NCI-H345 treated with DMSO at 0.1 percent for 48 hours (cell line): Measurements from ENCODE around the gene LMAN2.
"Not testable (repeated sequence)": the region's sequence is repeated elsewhere in the genome, so short reads cannot be mapped to it uniquely, and the experiment has no call there.

Experiments used
- DNase-seq: peaks from one replicate; lab custom pipeline; 2025; ENCODE audit not compliant: unreplicated experiment; lab: John Stamatoyannopoulos, UW

LMAN2 gene

DNA sequence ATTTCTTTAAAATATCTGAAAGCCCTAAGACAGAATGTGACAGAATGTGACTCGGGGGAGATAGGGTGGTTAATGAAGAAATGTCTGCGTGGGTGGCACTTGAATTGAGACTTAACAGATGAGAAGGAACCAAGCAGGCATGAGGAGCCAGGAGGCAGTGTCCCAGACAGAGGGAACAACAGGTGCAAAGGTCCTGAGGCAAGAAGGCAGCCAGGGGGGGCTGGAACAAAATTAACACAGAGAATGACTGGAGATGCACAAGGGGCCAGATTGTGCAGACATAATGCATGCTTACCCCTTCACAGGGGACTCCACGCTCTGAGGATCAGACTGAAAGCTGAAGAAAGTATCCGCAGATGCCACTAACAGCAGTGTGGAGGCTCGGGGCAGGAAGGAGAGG is 1.7 kb downstream of the LMAN2 start:
- DNase-seq: no peak

DNA sequence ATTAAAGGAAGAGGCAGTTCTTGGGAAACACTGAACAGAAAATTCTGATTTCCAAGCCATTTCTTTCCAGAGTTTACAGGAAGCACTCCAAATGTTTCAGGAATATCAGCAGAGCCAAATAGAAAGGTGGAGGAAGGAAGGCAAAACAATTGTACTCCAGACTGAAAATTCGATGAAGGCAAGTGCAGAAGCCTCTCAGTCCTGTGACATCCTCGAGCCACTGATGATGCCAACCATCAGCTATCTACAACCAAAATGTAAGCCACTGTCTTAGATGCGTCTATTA is 2.2 kb downstream of the LMAN2 start:
- no peak for DNase-seq

DNA sequence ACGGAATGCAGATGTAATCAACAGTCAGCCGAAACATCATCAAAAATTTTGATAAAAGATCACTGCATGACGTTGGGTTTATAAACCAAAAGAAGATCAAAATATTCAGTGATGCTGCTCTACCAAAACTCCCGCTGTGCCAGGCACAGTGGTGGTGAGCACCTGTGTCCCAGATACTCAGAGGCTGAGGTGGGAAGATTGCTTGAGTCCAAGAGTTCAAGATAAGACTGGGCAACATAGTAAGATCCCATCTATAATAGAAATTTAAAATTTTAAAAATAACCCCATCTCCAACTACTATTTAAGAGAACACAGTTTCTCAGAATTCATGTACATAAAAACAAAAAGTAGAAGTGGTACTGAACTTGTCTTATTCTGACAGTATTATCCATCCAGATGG is 3.8 kb downstream of the LMAN2 start:
- DNase-seq: no peak

DNA sequence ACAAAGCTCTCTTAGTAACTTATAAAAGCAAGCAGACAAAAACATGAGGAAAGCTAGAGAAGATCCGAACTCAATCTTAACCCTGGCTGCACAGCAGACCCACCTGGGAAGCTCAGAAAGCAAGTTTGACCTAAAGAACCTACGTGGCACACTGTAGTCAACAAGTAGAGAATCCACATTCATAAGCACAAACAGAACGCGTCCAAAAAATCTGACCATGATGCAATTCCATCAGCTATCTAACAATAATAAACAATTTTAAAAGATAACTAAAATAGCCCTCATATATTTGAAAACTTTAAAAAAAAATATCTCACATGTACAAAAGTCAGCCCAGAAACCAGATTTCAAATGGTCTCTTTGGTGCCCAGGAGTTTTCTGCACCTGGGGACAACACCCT is 4.6 kb downstream of the LMAN2 start:
- DNase-seq: no peak

DNA sequence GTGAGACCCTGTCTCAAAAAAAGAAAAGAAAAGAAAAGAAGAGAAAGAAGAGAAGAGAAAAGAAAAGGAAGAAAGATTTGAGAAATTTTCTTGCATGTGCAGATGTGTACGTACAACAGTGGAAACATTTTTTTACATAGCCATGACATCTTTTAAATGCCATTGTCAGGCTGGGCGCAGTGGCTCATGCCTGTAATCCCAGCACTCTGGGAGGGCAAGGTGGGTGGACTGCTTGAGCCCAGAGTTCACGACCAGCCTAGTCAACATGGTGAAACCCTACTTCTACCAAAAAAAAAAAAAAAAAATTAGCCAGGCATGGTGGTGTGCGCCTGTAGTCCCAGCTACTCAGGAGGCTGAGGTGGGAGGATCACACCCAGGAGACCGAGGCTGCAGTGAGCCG is 6.6 kb downstream of the LMAN2 start:
- no peak for DNase-seq

DNA sequence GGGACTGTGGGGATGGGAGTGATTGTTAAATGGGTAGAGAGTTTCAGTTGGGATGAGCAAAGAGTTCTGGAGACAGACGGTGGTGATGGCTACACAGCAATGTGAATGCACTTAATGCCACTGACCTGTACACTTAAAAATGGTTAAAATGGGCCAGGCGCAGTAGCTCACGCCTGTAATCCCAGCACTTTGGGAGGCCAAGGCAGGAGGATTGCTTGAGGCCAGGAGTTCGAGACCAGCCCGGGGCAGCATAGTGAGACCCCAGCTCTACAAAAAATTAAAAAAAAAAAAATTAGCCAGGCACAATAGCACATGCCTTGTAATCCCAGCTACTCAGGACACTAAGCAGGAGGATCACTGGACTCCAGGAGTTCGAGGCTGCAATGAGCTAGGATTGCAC is 7.7 kb downstream of the LMAN2 start:
- DNase-seq: no peak

DNA sequence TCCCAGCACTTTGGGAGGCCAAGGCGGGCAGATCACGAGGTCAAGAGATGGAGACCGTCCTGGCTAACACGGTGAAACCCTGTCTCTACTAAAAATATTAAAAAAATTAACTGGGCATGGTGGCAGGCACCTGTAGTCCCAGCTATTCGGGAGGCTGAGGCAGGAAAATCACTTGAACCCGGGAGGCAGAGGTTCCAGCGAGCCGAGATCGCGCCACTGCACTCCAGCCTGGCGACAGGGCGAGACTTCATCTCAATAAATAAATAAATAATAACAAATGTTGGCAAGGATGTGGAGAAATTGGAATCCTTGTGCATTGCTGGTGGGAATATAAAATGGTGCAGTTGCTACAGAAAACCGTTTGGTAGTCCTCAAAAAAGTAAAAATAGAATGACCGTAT is 8.5 kb downstream of the LMAN2 start:
- not testable (repeated sequence) for DNase-seq

DNA sequence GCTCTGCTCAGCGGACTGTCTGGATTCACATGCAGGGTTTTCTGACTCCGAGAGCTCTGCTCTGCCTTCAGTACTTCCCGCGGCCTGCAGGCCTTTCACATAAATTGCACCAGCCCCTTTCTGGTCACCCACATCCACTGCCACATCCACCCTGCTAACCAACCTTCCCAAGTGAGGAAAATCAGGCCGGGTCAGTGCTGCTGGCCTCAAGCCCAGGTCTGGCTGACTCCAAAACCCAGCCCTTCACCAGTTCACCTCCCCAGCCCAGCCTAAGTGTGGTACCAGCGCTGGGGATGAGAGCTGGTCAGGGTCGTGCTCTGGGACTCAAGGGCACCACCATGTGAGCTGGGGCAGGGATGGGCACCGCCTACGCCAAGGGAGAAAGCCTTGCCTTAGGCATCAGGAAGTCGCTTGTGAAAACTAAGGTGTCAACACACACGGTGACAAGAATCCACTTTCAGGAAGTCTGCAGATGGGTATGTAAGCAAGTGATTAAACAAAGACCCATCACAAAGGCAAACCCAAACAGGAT is 12.3 kb downstream of the LMAN2 start:
- no peak for DNase-seq

DNA sequence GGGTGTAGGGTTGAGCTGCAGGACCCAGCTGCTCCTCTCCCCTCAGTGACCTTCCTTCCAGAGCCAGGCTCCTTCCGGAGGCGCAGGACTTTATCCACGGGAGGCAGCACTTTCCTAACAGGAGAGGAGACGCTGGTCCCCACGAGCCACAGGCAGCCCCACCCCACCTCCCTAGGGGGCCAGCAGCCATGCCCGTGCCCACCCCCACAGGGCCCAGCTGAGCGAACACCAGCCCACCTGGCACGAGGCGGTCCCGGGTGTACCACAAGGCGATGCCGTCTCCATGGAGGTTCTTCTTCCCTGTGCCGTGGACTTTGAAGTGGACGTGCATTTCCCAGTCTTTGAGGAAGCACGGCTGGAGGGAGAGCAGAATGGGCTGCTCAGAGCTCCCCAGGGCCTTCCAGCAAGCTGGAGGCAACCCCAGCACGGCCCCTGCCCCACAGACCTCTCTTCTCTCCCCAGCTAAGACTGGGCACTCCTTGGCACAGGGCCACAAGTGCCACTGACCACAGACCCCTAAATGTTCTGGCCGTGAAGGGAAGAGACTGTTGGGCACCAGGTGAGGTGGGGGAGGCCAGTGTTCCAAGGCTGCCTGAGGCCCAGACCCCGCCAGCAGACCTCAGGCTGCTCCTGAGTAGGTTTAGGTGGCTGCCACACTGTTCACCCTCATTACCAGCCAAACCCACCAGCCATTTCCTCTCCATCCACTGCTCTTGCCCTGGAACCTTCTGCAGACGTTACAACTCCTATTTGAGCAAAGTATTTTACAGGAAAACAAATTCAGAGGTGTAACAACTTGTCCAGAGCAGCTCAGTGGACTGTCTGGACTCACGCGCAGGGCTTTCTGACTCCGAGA is 13.0 kb downstream of the LMAN2 start:
- DNase-seq: no peak

DNA sequence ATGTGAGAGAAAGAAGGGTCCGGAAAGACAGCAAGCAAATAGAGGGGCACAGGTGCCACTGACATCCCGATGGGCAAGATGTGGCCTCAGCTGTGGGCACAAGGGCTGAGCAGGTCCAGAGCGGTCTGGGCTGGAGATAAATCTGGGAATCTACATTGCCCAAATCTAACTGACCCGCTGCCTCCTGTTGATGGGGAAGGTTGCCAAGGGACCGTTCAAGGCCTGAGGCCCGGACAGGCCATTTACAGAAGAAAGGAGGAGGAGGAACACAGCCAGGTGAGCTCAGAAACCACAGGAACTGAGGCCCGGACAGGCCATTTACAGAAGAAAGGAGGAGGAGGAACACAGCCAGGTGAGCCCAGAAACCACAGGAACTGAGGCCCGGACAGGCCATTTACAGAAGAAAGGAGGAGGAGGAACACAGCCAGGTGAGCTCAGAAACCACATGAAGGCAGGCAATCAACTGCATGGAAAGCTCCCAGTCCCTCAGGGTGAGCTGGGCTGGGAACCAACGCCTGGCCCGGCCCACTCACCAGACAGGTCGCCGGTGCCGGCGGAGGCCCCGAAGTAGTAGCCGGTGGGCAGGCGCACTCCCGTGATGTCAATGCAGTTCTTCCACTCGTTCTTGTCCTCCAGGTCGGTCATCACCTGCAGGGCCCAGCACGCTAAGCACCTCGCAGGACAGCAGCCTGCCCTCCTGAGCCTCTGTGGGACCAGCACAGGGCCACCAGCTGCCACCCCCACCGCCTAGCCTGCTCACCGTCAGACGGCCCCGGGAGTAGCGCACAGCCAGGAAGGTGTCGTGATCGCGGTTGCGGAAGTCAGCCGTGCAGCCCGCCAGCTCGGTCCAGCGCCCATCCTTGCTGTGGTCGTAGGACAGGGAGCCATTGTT is 14.6 kb downstream of the LMAN2 start:
- no peak for DNase-seq

DNA sequence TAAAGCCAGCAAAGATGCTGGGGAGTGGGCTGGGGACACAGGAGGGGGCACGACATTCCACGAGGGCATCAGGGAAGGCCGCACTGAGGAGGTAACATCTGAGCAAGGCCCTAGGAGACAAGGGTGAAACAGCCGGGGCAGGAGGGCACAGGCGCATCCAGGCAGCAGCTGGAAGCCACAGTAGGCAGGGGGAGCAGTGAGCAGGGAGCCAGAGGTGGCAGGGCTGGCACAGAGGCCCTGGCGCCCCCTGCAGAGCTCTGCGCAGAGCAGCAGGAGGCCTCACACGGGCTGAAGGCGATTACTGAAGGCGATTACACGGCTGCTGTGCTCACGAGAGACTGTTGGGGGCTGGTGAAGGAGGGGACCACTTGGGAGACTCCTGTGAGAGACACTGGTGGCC is 15.4 kb downstream of the LMAN2 start:
- DNase-seq: no peak

DNA sequence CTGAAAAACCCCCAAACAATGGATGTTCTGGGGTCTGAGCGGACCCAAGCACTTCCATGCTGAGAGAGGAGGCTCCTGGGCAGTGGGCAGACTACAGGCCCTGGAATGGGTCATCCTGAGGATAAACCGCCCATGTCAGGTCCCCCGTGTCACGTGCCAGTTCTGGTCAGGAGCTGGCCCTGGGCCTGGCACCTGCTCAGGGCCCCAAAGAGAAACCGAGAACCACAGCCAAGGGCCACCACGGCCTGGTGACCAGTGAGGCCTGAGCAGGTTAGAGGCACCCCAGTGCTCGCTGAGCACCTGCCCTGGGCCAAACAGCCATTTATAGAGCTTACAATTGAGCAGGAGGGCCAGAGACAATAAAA is 15.8 kb downstream of the LMAN2 start:
- DNase-seq: no peak

DNA sequence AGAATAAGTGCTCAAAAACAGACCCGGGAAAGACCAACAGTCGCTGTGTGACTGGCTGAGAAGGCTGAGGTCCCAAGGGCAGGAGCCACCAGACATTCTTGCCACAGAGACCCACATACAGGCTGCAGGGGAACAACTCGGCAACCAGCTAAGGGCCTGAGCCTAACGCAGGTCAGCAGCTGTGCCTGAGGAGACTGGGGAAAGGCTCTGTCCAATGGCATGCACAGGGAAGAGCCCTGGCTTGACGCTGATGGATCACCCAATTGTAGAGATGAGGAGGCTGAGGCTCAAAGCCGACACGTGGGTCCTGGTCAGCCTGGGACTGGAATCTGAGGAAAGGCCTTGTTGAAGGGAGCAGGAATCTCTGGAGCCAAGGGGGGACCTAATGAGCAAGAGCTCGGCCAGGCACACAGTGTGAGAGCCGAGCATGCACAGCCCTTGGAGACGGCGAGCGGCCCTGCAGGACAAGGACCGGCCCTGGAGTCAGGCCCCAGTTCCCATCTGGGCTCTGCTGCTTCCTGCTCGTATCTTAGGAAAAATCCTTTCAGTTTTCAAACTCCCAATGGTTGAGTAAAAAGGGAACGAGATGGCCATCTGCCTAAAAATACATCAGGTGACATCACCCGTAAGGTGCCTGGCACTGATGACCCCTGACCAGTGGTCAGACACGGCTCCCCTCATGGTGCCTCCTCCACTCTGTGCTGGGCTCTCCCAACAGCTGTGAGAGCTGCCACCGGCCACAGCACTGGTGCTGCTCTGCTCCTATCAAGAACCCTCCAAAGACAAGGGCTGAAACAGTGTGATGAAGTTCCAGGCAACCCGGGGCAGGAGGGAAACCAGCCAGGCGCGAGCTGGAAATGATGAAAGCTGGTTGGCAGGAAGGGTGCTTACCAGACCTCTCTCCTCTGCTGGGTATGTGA is 16.4 kb downstream of the LMAN2 start:
- no peak for DNase-seq

DNA sequence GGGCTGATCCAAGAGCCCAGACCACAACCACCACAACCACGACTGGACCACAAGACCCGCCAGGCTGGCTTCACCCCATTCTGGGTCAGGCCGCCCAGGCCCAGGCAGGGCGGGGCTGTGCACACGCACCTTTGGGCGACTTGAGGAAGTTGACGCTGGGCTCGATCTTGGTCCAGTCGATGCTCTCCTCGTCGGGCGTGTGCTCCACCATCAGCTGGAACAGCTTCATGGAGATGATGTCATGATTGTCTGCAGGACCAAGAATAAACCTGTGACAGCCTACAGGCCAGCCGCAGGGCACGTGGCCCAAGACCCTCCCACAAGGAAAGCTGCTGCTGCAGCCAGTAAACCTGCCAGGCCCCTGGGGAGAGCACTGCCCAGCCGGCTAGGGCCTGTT is 17.3 kb downstream of the LMAN2 start:
- DNase-seq: no peak

DNA sequence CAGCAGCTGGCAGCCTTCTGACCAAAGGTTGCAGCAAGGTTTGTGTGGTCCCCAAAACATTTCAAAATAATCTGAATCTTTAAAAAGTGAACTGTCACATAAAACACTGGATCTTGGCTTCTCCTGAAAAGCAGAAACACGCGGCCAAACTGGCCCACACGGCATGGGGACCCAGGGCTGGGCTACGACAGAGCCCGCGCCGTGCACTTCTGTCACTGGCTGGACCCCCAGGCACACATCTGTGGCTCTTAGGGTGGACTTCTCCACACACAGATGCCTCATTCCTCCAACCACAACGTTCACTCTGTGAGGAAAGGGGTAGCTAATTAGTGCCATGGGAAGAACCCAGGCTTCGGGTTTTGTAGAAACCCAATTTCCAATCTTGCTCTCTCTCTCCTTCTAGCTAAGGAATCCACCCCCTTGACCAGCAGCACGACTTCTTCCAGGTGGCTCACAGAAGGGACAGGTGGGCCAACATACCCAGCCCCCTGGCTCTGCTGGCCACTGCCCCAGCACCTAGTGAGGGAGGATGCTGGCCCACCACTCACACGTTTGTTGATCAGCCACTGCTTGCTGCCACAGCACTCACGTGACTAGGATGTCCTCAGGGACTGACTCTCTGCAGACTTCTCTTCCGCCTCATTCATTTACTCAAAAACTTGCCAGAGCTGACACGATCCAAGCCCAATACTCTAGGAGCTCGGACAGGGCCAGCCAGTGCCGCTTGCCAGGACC is 17.9 kb downstream of the LMAN2 start:
- no peak for DNase-seq

DNA sequence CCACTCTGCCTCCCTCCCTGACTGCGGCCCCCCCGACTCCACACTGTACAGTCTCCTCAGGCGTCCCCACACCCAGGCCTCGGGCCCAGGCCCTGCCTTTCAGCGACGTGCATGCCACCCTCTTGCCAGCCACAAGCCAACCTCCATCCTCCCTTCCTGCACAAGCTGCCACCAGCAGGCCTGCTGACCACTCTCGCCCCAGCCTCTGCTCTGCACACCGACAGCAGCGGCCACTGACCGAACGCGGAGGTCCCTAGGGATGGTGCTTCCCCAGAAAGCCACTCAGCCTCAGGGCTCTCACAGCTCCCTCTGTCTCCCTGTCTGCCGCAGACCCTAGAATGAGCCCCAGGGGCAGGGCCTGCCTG is 18.6 kb downstream of the LMAN2 start:
- DNase-seq: no peak

DNA sequence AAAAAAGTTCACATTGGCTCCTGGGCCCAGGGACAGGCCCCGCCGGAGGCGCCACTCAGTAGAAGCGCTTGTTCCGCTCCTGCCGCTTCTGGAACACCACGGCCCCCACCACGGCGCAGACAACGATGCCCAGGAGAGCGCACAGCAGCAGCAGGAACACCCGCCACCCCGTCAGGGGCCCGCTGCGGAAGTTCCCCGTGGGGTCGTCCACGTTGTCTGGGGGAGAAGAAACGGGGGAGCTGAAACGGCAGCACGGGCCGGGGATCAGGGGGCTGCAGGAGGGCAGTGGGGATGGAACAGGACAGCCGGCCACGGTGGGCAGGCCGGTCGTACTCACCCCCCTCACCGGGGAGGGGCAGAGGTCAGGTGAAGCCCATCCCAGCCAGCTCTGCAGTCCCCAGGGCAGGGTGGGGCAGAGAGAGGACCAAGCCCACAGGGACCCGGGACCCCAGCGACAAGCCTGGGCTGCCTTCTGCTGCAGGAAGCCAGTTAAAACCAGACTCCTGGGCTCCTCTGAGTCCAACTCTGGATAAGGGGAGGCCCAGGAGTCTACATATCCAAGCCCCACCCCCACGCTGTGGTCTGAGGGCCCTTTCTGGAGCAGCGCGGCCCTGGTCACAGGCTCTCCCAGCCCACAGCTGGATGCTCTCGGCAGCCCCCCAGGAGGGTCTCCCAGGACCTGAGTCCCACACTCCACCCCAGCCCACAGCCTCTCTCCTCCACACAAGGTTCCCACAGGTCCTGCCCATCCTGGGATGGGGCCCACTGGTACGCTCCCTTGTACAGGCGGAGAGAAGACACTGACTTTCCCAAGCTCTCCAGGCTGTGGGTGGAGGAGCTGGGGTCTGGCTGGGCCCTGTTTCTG is 19.2 kb downstream of the LMAN2 start:
- no peak for DNase-seq

DNA sequence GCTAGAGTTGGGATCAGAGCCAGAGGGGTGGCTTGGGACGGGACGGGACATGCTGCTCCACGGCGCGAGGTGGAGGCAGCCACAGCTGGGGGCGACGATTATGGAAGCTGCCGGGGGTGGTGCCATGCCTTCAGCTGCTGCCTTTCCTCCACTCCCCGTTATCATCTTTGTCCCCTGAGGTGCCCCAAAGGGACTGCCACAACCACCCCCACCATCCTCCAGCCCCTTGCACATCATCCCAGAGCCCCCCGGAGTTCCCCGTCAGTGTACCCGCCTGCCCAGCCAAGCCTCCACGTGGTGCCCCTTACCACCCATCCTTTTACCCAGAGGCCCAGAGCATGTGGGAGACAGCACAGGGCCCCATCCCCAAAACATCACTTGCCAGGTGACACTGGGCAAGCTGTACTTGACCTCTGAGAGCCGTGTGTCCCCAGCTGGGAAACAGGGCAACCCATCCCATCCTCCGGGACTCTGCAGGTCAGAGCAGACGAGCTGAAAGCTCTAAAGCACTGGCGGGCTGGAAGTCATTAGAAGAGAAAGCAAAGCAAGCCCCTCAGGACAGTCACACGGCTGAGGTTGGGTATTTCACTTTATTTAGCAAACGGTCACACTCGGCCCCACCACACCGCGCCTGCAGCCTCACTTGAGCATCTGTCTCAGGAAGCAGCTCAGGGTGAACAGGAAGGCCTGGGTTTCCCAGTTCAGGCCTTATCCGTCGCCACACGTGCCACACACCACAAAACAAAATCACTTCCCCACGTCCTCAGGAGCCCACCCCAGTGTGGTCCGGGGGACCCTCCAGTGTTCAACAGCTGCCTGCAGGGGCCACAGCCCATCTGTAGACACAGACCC is 20.3 kb downstream of the LMAN2 start:
- DNase-seq: no peak

DNA sequence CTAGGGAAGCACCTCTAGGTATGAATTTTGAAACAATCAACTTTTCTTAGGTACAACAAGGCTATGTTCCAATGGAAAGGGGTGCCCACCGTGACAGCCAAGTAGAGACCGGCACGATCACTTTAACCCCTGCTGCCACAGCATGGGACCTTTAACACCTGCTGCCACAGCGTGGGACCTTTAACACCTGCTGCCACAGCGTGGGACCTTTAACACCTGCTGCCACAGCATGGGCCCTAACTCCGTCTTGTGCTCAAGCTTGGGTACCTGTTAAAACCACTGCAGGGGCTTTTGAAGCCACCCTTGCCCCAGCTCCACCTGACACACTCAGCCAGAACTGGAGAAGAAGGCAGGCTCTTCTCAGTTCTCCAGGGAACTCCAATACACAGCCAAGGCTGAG is 21.6 kb downstream of the LMAN2 start:
- peak; percentile 79 for DNase-seq
